ENCODE data around the gene NDUFB3.
"Not testable (repeated sequence)": the region's sequence is repeated elsewhere in the genome, so short reads cannot be mapped to it uniquely, and the experiment has no call there.

GRCh38 chr2:201034355-201034754 is 37.4 kb upstream of the NDUFB3 start:
- TF ChIP-seq CTCF (IDR thresholded peaks at IDR 0.05; ENCODE audit: low read depth, low read length, missing input control); RAD21 (IDR thresholded peaks at IDR 0.05); YY1 (IDR thresholded peaks at IDR 0.05); REST (IDR thresholded peaks at IDR 0.05); GABPA (IDR thresholded peaks at IDR 0.05 in 1 of 2, conservative IDR thresholded peaks at IDR 0.05 in 1 of 2); JUND (IDR thresholded peaks at IDR 0.05); ZBTB33 (IDR thresholded peaks at IDR 0.05); NR2F2 (IDR thresholded peaks at IDR 0.05); RXRA (IDR thresholded peaks at IDR 0.05); EGR1 (IDR thresholded peaks at IDR 0.05; ENCODE audit: low read depth in 2 of 2): not testable (repeated sequence)
